Occipital lobe (tissue), 2 donors: ENCODE measurements around the gene SEMA3G. TPM values are rescaled to one million over a fixed set of nuclear protein-coding genes. Genes with fewer than 3 reads are reported as not detected.

ENCODE experiments used
- DNase-seq: peaks from one replicate; lab custom pipeline; 2025; lab: John Stamatoyannopoulos, UW
- total RNA-seq: library from RNA; depleted of rRNA; stranded (reverse); fragments of >200 nt; gene quantifications from one replicate; pipeline ENCODE4 v1.2.3, GENCODE V29; 2014

Gene SEMA3G
- total RNA-seq, 1 donor from 2014 or later = 3.0 TPM

- DNase-seq = no peak
Measured at GRCh38 chr3:52454250-52454937, 9.5 kb upstream of the SEMA3G start.

DNA sequence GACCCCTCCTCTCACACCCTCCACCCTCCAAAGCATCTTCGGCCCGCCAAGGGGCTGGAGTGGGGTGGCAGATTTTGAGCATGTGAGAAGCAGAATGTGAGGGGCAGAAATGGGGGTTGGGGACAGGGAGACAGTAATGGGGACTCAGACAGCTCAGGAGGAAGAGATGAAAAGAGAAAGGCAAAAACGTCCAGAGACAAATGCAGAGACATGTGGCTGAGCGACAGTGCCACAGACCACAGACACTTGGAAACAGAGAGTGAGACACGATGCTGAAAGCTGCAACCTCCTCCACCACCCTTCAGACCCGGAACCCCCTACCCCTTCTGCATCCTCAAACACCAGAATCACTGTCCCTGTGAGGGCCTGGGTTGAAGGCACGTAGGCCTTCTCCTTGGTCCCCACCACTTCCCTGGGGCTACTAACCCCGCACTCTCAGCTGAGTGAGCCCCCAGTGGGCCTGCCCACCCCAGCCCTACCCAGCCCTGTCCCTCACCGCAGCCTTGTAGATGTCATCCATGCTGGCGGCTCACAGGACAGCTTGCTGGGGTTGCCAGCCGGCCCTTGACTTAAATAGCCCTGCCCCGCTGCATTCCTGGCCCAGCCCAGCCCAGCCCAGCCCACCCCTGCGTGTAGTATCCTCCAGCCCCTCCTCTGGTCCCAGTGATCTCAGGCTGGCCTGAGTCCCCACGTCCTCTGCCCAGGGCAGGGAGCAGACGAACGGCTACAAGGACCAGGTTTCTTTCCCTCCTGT is 8.8 kb upstream of the SEMA3G start, which contains the start of gene TNNC1:
TSS of gene TNNC1 (minus strand) at position 546 of the 754 bp plus-strand sequence. CDS start at position 520, 26 bp downstream.
- no peak for DNase-seq

DNA sequence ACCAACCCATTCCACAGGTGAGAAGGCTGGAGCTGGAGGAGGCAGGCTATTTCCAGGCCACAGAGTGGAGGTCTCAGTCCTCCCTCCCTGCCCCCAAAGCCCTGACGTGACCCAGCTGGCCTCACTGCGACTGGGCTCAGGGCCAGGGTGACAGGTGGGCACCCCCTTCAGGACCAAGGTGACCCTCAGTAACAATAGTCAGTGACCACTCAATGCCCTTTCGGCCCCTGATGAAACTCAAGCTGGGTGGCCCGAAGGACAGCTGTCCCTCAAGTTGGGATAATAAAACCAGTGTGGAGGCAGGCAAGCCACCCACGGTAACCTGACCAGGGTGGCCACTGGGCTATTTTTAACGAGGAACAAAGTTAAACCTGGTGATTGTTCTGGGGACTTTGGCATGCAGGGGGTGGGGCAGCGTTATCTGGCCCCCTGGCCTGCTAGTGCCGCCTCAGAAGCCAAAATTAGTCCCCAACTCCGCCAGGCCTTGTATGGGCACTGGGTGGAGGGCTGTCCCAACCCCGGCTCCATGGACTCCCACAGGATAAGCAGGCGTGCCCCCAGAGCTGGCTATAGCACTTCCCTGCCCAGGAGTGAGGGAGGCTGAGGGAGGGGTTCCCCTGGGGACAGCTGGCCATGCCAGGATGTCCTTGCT is 7.8 kb upstream of the SEMA3G start:
- no peak for DNase-seq

- DNase-seq = no peak
Measured at GRCh38 chr3:52452126-52452525, 7.2 kb upstream of the SEMA3G start.

- no peak for DNase-seq
Measured at GRCh38 chr3:52451237-52452083, 6.6 kb upstream of the SEMA3G start.

GRCh38 chr3:52450489-52451236 is 5.8 kb upstream of the SEMA3G start:
- DNase-seq = no peak

GRCh38 chr3:52447512-52448355 is 2.8 kb upstream of the SEMA3G start:
- no peak for DNase-seq

DNA sequence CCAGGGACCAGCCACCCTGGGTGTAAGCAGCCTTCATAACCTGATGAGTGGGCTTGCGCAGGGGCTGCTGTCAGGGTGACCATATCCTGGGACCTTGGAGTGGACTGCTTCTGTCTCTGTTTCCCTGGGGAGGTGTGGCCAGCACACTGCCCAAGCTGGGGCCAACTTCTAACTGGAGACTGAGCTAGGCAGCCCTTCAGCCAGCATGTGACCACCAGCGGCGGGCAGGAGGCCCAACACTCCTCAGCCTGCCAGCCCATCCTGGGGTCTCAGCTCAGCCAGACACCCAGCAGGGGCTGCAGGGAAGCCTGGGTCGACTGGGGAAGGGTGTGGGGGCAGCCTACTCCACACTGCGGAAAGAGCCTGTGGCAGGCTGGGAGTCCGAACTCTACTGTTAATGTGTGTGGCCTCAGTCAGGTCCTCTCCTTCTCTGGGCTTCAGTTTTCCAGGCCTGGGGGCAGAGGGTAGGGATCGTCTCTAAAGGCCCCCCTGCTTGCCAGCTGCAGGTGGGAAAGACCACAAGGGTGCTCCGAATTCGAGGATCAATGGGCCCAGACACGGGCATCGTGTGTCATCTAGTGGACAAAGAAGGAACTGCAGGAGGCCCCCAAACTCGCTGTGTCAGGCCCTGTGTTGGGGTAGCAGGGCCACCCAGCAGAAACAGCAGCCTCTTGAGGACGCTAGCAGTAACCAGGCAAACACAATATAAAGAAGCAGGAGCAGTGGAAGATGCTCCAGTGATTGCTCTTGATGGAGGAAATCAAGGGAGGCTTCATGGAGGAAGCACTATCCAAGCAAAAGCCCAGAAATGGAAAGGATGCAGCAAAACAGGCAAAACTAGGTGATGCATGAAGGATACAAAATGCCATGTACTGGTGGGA is 2.0 kb upstream of the SEMA3G start:
- DNase-seq = no peak

DNA sequence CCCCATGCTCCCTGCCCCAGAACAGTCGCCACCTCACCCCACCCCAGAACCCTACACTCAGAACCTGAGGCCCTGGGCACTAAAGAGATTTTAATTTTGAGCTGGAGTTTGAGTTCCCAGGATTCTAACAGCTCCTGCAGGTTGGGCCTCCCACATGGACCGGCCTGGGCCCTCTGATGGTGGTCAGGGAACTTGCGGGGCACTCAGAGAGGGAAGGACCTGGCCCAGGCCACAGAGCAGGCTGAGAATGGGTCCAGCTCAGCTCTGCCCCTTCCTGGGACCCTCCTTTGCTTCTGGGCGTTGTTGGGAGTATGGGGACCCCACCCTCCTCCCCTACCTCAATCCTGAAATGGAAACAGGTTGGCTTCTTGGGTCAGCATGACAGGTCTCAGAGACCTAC is 1.1 kb upstream of the SEMA3G start:
- no peak for DNase-seq

DNA sequence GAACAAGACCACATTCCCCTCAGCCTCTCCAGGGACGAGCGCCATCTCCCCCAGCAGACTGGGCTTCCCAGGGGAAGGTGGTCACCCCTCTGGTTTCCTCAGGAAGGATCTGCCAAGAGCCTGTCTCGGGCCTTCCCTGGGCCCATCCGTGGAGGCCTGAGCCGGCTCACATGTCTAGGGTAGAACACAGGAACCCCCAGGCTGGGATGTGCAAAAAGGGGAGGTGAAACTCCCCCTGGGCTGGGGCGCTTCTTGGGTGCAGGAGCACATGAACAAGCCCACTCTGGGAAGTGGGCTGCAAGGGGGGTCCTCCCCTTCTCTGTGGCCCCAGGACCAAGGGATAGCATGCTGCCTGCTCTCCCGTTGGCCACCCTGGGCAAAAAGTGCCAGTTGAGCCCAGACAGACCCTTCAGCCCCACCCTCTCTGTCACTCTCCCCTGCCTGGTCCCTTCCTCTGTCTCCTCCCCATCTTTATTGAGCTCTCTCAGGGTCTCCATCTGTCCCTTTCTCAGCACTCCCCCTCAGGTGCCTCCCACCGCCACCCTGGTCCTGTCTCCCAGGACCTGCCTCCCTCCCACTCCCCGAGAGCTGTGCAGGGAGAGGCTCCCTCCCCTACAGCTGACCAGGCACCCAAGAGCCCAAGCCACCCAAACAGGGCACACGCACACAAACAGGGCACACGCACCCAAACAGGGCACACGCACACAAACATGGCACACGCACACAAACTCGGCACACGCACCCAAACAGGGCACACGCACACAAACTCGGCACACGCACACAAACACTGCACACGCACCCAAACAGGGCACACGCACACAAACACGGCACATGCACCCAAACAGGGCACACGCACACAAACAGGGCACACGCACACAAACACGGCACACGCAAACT is 864 bp downstream of the SEMA3G start:
- no peak for DNase-seq

- DNase-seq = no peak
Measured at GRCh38 chr3:52443268-52443610, 1.7 kb downstream of the SEMA3G start.

DNA sequence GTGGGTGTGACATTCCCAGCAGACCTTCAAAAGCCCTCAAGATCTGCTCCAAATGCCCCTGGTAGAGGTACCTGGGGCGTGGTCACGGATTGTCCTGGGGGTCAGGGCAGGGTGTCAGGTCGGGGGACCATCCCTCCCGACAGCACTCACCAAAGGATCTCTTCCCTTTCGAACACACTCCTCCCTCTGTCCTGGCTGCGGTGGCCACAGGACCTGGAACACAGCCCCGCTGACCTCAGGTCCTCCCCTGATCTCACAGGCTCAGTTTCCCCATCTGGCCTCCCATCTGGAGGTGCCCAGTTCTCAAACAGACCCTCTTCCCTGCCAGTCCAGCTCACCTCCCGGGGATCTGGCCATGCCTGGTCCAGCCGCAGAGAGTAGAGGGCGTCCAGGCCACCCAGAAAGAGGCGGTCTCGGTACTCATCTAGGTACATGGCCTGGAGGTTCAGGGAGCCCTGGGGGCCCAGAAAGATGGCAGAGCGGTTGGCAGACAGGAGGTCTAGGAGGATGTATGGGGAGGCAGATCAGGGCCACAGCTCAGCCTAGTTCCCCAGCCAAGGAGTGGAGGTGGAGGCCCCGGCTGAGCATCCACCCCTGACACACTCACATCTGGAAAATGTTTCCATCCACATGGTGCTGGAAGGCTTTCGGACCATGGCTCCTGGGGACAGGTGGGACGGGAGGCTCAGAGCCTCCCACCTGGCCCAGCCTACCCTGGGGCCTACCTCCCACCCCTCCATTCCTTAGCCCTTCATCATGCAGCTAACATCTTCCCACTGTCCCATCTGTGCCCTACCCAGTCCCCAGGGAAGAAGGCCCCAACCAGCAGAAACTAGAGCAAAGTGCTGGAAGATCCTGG is 2.3 kb downstream of the SEMA3G start:
- no peak for DNase-seq

DNA sequence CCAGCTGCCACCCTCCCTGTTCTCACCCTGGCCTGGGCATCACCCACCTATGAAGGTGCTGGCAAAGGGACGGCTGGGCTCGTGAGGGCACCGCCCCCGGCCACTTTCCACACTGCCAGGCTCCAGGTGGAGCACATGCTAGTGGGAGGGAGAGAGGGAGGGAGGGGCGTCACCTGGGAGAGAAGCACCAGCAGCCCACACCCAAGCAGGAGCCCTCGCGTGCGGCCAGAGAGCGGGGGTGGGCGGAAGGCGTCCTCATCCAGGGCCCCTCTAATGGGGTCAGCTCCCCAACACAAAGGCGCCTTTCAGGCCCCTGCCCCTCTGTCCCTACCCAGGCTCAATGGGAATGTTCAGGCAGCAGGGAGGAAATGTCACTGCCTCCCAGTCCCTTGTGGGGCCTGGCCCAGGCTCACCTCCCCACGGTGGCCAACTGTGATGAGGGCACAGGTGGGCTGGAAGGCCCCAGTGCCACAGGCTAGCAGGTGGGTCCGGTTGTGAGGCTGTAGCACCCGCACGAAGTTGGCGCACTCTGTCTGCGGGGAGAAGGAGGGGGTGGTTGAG is 3.1 kb downstream of the SEMA3G start:
- DNase-seq = no peak

DNA sequence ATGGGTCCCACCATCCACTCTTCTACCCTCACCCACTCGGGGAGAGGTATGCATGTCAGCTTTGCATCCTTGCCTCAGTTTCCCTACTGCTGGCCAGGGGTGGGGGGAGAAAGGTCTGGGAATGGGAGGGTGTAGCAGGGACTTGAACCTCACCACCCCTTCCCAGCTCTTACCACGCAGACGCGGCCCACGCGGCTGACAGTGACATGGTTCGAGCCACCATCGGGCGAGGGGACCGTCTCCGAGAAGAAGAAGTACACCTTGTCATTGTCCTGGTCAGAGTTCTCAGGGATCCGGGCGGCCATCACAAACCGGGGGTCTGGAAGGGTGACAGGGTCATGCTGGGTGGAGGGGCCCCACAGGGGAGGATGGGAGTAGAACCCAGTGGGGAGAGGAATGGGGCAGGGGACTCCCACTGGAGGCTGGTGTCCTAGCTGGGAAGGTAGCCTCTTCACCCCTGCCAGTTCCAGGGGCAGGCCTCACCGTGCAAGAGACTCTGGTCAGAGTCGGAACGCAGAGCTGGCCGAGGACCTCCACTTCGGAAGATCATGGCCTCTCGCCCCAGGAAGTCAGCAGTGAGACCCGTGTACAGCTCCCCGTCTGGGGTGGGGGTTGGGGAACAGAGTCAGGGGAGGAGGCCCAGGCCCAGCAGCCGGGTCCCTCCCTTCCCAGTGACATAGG is 3.7 kb downstream of the SEMA3G start:
- DNase-seq = no peak

DNA sequence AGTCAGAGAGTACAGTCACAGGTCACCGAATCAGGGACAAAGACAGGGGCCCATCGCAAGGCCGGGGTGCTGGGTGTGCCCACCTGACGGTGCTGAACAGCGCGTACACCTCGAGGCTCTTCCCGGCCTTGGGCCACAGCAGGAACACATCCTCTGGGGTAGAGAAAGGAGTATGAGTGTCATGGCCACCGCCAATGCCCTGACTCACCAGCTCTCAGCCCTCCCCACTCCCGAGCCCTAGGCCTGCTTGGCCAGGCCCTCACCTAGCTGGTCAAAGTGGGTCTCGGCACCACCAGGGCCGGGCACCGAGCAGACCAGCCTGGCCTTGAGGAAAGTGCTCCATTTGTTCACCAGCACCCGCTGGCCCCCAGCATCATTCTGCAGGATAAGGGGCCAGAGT is 4.2 kb downstream of the SEMA3G start:
- no peak for DNase-seq

DNA sequence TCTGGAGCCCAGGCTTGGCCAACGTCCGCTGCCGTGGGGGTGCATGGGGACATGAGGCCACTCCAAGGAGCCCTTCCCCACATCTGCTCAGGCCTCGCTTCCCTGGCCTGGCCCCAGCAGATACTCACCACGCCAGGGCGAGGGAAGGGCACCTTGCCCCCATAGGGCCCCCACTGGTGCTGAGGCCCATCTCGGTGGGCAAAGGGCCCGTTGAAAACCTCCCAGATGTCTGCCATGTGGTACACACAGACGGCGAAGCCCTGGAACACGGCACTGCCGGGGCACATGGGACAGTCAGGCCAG is 4.7 kb downstream of the SEMA3G start:
- DNase-seq = no peak
